Coronary artery (tissue), 2 donors: ENCODE data around the gene MIPOL1.
"Not testable (repeated sequence)": the region's sequence is repeated elsewhere in the genome, so short reads cannot be mapped to it uniquely, and the experiment has no call there.

ENCODE experiments used
- DNase-seq: peaks from one replicate; pipeline ENCODE4 v3.0.0-alpha.2; 2017; ENCODE audit warnings: low spot score
- H3K27ac ChIP-seq, 2 donors: fragments of 200-600 bp; sonication (generic); one replicate each; pipeline ENCODE4 v1.5.1; 2016 to 2019
- H3K4me3 ChIP-seq: fragments of 200-600 bp; sonication (generic); 2 replicates; pipeline ENCODE4 v1.5.1; 2016; ENCODE audit warnings: mild to moderate bottlenecking, moderate library complexity
- CTCF ChIP-seq: fragments of 200-600 bp; sonication (generic); IDR thresholded peaks from one replicate; pipeline ENCODE4 v1.5.1; 2019; ENCODE audit warnings: antibody characterized with exemption

The MIPOL1 gene, protein sequence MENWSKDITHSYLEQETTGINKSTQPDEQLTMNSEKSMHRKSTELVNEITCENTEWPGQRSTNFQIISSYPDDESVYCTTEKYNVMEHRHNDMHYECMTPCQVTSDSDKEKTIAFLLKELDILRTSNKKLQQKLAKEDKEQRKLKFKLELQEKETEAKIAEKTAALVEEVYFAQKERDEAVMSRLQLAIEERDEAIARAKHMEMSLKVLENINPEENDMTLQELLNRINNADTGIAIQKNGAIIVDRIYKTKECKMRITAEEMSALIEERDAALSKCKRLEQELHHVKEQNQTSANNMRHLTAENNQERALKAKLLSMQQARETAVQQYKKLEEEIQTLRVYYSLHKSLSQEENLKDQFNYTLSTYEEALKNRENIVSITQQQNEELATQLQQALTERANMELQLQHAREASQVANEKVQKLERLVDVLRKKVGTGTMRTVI

GRCh38 chr14:37197421-37198272, at the start of gene MIPOL1:
MIPOL1 (plus strand) TSS chr14:37197937; CDS start chr14:37247889, 49,952 bp downstream.
- Histone ChIP-seq H3K27ac (peak within 1 kb of the TSS; percentile 92), H3K4me3 (peak within 1 kb of the TSS; percentile 79)
- TF ChIP-seq CTCF = no peak
- DNase-seq = peak; percentile 88

- H3K27ac ChIP-seq = no peak overlapping the region
- no peak overlapping the region for H3K4me3 ChIP-seq
- no peak for DNase-seq
- peak; percentile 51 for TF ChIP-seq CTCF
Measured at GRCh38 chr14:37150414-37150813, 47.3 kb upstream of the MIPOL1 start.

- DNase-seq = no peak
- Histone ChIP-seq H3K4me3 (no peak overlapping the region), H3K27ac (no peak overlapping the region)
- no peak for TF ChIP-seq CTCF
Measured at GRCh38 chr14:37153005-37153404, 44.7 kb upstream of the MIPOL1 start.

GRCh38 chr14:37153483-37153882, 44.3 kb upstream of the MIPOL1 start:
- H3K4me3 ChIP-seq = no peak overlapping the region
- TF ChIP-seq CTCF = no peak
- no peak overlapping the region for H3K27ac ChIP-seq
- no peak for DNase-seq

DNA sequence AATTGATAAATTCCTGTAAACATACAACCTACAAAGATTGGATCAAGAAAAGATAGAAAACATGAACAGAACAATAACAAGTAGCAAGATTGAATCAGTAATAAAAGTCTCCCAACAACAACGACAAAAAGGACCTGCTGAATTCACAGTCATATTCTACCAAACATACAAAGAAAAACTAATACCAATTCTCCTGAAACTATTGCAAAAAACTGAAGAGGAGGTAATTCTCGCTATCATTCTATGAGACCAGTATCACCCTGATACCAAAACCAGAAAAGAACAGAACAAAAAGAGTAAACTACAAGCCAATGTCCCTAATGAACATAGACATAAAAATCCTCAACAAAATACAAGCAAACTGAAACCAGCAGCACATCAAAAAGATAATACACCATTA, 39.8 kb upstream of the MIPOL1 start:
- Histone ChIP-seq H3K27ac (no peak overlapping the region), H3K4me3 (no peak overlapping the region)
- no peak for TF ChIP-seq CTCF
- DNase-seq = no peak

- not testable (repeated sequence) for H3K4me3 ChIP-seq, H3K27ac ChIP-seq, DNase-seq
Measured at GRCh38 chr14:37162307-37162706, 35.4 kb upstream of the MIPOL1 start.

DNA sequence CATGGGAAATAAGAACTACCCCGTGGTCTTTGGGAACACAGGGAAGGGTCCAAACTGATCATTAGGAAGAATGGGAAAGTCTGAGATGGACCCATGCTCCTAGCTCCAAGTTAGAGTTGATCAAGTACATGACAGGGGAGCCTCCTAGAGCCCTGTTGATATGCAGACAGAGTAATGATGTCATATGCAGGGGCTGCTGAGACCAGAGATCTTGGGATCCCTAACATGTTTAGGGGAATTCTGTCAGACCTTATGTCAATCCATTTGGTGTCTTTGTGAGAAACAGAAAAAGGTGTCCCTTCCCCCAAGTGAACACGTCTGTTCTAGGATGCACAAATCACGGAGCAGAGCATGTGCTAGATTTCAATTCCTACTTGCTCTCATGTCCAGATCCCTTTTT, 31.9 kb upstream of the MIPOL1 start:
- DNase-seq = no peak
- Histone ChIP-seq H3K4me3 (no peak overlapping the region), H3K27ac (no peak overlapping the region)
- TF ChIP-seq CTCF = no peak
